ENCODE measurements around the gene LGR6.

Gene LGR6

GRCh38 chr1:202151045-202151444, 42.6 kb upstream of the LGR6 start:
- Histone ChIP-seq H3K4me1 (ENCODE audit: insufficient read depth, poor library complexity, severe bottlenecking) (no peaks in the 10 kb centered on the region), H3K4me3 (ENCODE audit: severe bottlenecking) (no peak overlapping the region), H3K27me3 (ENCODE audit: insufficient read depth, poor library complexity, severe bottlenecking) (no peaks in the 10 kb centered on the region), H3K36me3 (ENCODE audit: low read depth) (no peaks in the 10 kb centered on the region), H3K27ac (ENCODE audit: poor library complexity, severe bottlenecking) (no peak overlapping the region), H3K9me3 (ENCODE audit: severe bottlenecking) (no peaks in the 10 kb centered on the region)
- TF ChIP-seq, protein P1, sequence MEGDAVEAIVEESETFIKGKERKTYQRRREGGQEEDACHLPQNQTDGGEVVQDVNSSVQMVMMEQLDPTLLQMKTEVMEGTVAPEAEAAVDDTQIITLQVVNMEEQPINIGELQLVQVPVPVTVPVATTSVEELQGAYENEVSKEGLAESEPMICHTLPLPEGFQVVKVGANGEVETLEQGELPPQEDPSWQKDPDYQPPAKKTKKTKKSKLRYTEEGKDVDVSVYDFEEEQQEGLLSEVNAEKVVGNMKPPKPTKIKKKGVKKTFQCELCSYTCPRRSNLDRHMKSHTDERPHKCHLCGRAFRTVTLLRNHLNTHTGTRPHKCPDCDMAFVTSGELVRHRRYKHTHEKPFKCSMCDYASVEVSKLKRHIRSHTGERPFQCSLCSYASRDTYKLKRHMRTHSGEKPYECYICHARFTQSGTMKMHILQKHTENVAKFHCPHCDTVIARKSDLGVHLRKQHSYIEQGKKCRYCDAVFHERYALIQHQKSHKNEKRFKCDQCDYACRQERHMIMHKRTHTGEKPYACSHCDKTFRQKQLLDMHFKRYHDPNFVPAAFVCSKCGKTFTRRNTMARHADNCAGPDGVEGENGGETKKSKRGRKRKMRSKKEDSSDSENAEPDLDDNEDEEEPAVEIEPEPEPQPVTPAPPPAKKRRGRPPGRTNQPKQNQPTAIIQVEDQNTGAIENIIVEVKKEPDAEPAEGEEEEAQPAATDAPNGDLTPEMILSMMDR (IDR thresholded peaks at IDR 0.05; ENCODE audit: poor library complexity, severe bottlenecking), result no peak
- no peak for DNase-seq (ENCODE audit: low spot score)
- ATAC-seq (ENCODE audit: low read depth), result no peak

GRCh38 chr1:202152399-202152798, 41.2 kb upstream of the LGR6 start:
- Histone ChIP-seq H3K36me3 (ENCODE audit: low read depth) (no peaks in the 10 kb centered on the region), H3K27ac (ENCODE audit: poor library complexity, severe bottlenecking) (no peak overlapping the region), H3K4me3 (ENCODE audit: severe bottlenecking) (no peak overlapping the region), H3K27me3 (ENCODE audit: insufficient read depth, poor library complexity, severe bottlenecking) (no peaks in the 10 kb centered on the region), H3K9me3 (ENCODE audit: severe bottlenecking) (no peaks in the 10 kb centered on the region), H3K4me1 (ENCODE audit: insufficient read depth, poor library complexity, severe bottlenecking) (no peaks in the 10 kb centered on the region)
- DNase-seq (ENCODE audit: low spot score), result no peak
- no peak for ATAC-seq (ENCODE audit: low read depth)
- TF ChIP-seq, protein P1 (IDR thresholded peaks at IDR 0.05; ENCODE audit: poor library complexity, severe bottlenecking), result no peak

DNA sequence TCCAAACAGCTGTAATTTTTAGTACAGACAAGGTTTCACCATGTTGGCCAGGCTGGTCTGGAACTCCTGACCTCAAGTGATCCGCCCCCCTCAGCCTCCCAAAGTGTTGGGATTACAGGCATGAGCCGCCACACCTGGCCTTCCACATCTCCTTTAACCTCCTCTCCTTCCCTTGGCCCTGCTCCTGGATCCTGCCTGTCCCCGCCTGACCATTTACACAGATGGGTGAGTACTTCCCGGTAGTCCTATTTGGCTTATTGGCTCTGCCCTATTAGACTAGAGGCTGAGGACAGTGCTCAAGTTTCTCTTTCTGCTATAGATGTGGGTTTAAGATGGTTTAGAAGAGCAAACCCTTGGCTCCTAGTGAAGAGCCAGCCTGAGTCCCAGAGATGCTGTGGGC, 40.3 kb upstream of the LGR6 start:
- H3K36me3 ChIP-seq (ENCODE audit: low read depth), result no peaks in the 10 kb centered on the region
- DNase-seq (ENCODE audit: low spot score) (no peak), ATAC-seq (ENCODE audit: low read depth) (no peak)
- no peak overlapping the region for H3K27ac ChIP-seq (ENCODE audit: poor library complexity, severe bottlenecking)
- no peaks in the 10 kb centered on the region for H3K27me3 ChIP-seq (ENCODE audit: insufficient read depth, poor library complexity, severe bottlenecking)
- no peaks in the 10 kb centered on the region for H3K9me3 ChIP-seq (ENCODE audit: severe bottlenecking)
- H3K4me3 ChIP-seq (ENCODE audit: severe bottlenecking), result no peak overlapping the region
- H3K4me1 ChIP-seq (ENCODE audit: insufficient read depth, poor library complexity, severe bottlenecking), result no peaks in the 10 kb centered on the region
- TF ChIP-seq, protein P1 (IDR thresholded peaks at IDR 0.05; ENCODE audit: poor library complexity, severe bottlenecking), result no peak

GRCh38 chr1:202154148-202154765, 39.3 kb upstream of the LGR6 start:
- ATAC-seq (ENCODE audit: low read depth) (no peak), DNase-seq (ENCODE audit: low spot score) (no peak)
- Histone ChIP-seq H3K27me3 (ENCODE audit: insufficient read depth, poor library complexity, severe bottlenecking) (no peaks in the 10 kb centered on the region), H3K4me1 (ENCODE audit: insufficient read depth, poor library complexity, severe bottlenecking) (no peaks in the 10 kb centered on the region), H3K27ac (ENCODE audit: poor library complexity, severe bottlenecking) (no peak overlapping the region), H3K9me3 (ENCODE audit: severe bottlenecking) (no peaks in the 10 kb centered on the region), H3K36me3 (ENCODE audit: low read depth) (no peaks in the 10 kb centered on the region), H3K4me3 (ENCODE audit: severe bottlenecking) (no peak overlapping the region)
- TF ChIP-seq, protein P1 (IDR thresholded peaks at IDR 0.05; ENCODE audit: poor library complexity, severe bottlenecking), result no peak

GRCh38 chr1:202154766-202155477, 38.7 kb upstream of the LGR6 start:
- DNase-seq (ENCODE audit: low spot score) (no peak), ATAC-seq (ENCODE audit: low read depth) (no peak)
- Histone ChIP-seq H3K36me3 (ENCODE audit: low read depth) (no peaks in the 10 kb centered on the region), H3K4me3 (ENCODE audit: severe bottlenecking) (no peak overlapping the region), H3K27ac (ENCODE audit: poor library complexity, severe bottlenecking) (no peak overlapping the region), H3K27me3 (ENCODE audit: insufficient read depth, poor library complexity, severe bottlenecking) (no peaks in the 10 kb centered on the region), H3K4me1 (ENCODE audit: insufficient read depth, poor library complexity, severe bottlenecking) (no peaks in the 10 kb centered on the region), H3K9me3 (ENCODE audit: severe bottlenecking) (no peaks in the 10 kb centered on the region)
- TF ChIP-seq, protein P1 (IDR thresholded peaks at IDR 0.05; ENCODE audit: poor library complexity, severe bottlenecking), result no peak

Measured in RWPE2 (cell line).